Suppressor macrophage treated with lipopolysaccharide for 4 hours (primary cell): ENCODE results near the gene SOHLH1.

Source experiments
- DNase-seq: peaks from one replicate; pipeline ENCODE4 v3.0.0-alpha.2; 2020

SOHLH1 gene

GRCh38 chr9:135701959-135702721 lies 2.9 kb upstream of the SOHLH1 start, which contains the start of gene KCNT1:
Gene KCNT1, plus strand, starts transcription at chr9:135702185. Its CDS starts 74 bp downstream, at chr9:135702259.
- peak; percentile 63 for DNase-seq

- no peak for DNase-seq
These were observed 2.0 kb upstream of the SOHLH1 start for GRCh38 chr9:135701067-135701958.

- no peak for DNase-seq
These were observed 1.2 kb upstream of the SOHLH1 start for GRCh38 chr9:135700525-135700924.

GRCh38 chr9:135698767-135699166 lies 514 bp downstream of the SOHLH1 start:
- no peak for DNase-seq

- DNase-seq: no peak
These were observed 1.0 kb downstream of the SOHLH1 start for GRCh38 chr9:135698236-135698635.

- no peak for DNase-seq
These were observed 2.1 kb downstream of the SOHLH1 start for GRCh38 chr9:135697226-135697625.

GRCh38 chr9:135696446-135696845 lies 2.8 kb downstream of the SOHLH1 start:
- DNase-seq: no peak

- no peak for DNase-seq
These were observed 3.6 kb downstream of the SOHLH1 start for GRCh38 chr9:135695642-135696041.

- DNase-seq: no peak
These were observed 4.2 kb downstream of the SOHLH1 start for GRCh38 chr9:135695036-135695435.

GRCh38 chr9:135694414-135694813 lies 4.9 kb downstream of the SOHLH1 start:
- no peak for DNase-seq

GRCh38 chr9:135693771-135694170 lies 5.5 kb downstream of the SOHLH1 start:
- DNase-seq: no peak

- DNase-seq: no peak
These were observed 6.0 kb downstream of the SOHLH1 start for GRCh38 chr9:135693265-135693664.

- no peak for DNase-seq
These were observed 6.9 kb downstream of the SOHLH1 start for GRCh38 chr9:135692410-135692809.

GRCh38 chr9:135690836-135691570 lies 8.3 kb downstream of the SOHLH1 start:
- DNase-seq: no peak

- DNase-seq: no peak
These were observed 10.3 kb downstream of the SOHLH1 start for GRCh38 chr9:135689011-135689410.

GRCh38 chr9:135687216-135687615 lies 12.1 kb downstream of the SOHLH1 start:
- DNase-seq: no peak

GRCh38 chr9:135684691-135685090 lies 14.6 kb downstream of the SOHLH1 start:
- no peak for DNase-seq

- no peak for DNase-seq
These were observed 15.8 kb downstream of the SOHLH1 start for GRCh38 chr9:135683401-135684034.

GRCh38 chr9:135681161-135681560 lies 18.1 kb downstream of the SOHLH1 start:
- DNase-seq: no peak

GRCh38 chr9:135680056-135680455 lies 19.2 kb downstream of the SOHLH1 start:
- DNase-seq: no peak

GRCh38 chr9:135678236-135679017 lies 20.9 kb downstream of the SOHLH1 start:
- no peak for DNase-seq

- DNase-seq: no peak
These were observed 21.6 kb downstream of the SOHLH1 start for GRCh38 chr9:135677641-135678168.
